ENCODE data around the gene MPP2.

GRCh38 chr17:43900858-43901754 lies 6.2 kb downstream of the MPP2 start:
- TF ChIP-seq CTCF (conservative IDR thresholded peaks at IDR 0.05; ENCODE audit: low read length), result no peak
- TF ChIP-seq EZH2phosphoT487 (IDR thresholded peaks at IDR 0.05; ENCODE audit: borderline replicate concordance, low read depth, low read length), result no peak
